ENCODE measurements around the gene APOL2. TPM values are rescaled to one million over a fixed set of nuclear protein-coding genes. Genes with fewer than 3 reads are reported as not detected.
"Not testable (repeated sequence)": the region's sequence is repeated elsewhere in the genome, so short reads cannot be mapped to it uniquely, and the experiment has no call there.

Gene APOL2
- total RNA-seq, 2 donors from 2014 or later = 64.5 to 69.5 TPM

GRCh38 chr22:36194971-36195370, 44.4 kb downstream of the APOL2 start:
- no peaks in the 10 kb centered on the region for H3K27me3 Mint-ChIP-seq (ENCODE audit: low read depth)
- peaks cover 38% of the 10 kb centered on the region for H3K4me1 Mint-ChIP-seq (ENCODE audit: low read depth)

GRCh38 chr22:36194385-36194784, 44.9 kb downstream of the APOL2 start:
- Mint-ChIP-seq H3K4me3 (no peak overlapping the region), H3K9me3 (no peaks in the 10 kb centered on the region), H3K27ac (no peak overlapping the region), H3K4me1 (ENCODE audit: low read depth) (peaks cover 38% of the 10 kb centered on the region), H3K27me3 (ENCODE audit: low read depth) (no peaks in the 10 kb centered on the region), H3K36me3 (ENCODE audit: insufficient read depth in 2 of 2) (no peaks in the 10 kb centered on the region)
- no peak for DNase-seq
- no peak for ATAC-seq (replicated peaks in 1 of 2)

More at GRCh38 chr22:36194971-36195370, 44.4 kb downstream of the APOL2 start:
- H3K9me3 Mint-ChIP-seq = no peaks in the 10 kb centered on the region
- peak; percentile 52 to 60 for ATAC-seq (replicated peaks in 1 of 2)
- H3K4me3 Mint-ChIP-seq = no peak overlapping the region
- H3K36me3 Mint-ChIP-seq (ENCODE audit: insufficient read depth in 2 of 2) = no peaks in the 10 kb centered on the region
- DNase-seq = peak; percentile 37 to 52
- H3K27ac Mint-ChIP-seq = peak overlapping the region; percentile 38

GRCh38 chr22:36193577-36193976, 45.8 kb downstream of the APOL2 start:
- Mint-ChIP-seq H3K4me3 (no peak overlapping the region), H3K36me3 (ENCODE audit: insufficient read depth in 2 of 2) (no peaks in the 10 kb centered on the region), H3K27ac (no peak overlapping the region), H3K4me1 (ENCODE audit: low read depth) (peaks cover 37% of the 10 kb centered on the region), H3K27me3 (ENCODE audit: low read depth) (no peaks in the 10 kb centered on the region), H3K9me3 (no peaks in the 10 kb centered on the region)
- DNase-seq = no peak
- ATAC-seq (replicated peaks in 1 of 2) = no peak

GRCh38 chr22:36193171-36193570, 46.2 kb downstream of the APOL2 start:
- Mint-ChIP-seq H3K36me3 (ENCODE audit: insufficient read depth in 2 of 2) (no peaks in the 10 kb centered on the region), H3K27ac (no peak overlapping the region)
- no peak for DNase-seq

GRCh38 chr22:36192542-36192941, 46.8 kb downstream of the APOL2 start:
- no peak for ATAC-seq (replicated peaks in 1 of 2)
- H3K36me3 Mint-ChIP-seq (ENCODE audit: insufficient read depth in 2 of 2) = no peaks in the 10 kb centered on the region

More at GRCh38 chr22:36193171-36193570, 46.2 kb downstream of the APOL2 start:
- Mint-ChIP-seq H3K4me1 (ENCODE audit: low read depth) (peaks cover 33% of the 10 kb centered on the region), H3K4me3 (no peak overlapping the region), H3K9me3 (no peaks in the 10 kb centered on the region), H3K27me3 (ENCODE audit: low read depth) (no peaks in the 10 kb centered on the region)
- ATAC-seq (replicated peaks in 1 of 2) = no peak

GRCh38 chr22:36191106-36191836, 48.1 kb downstream of the APOL2 start:
- H3K36me3 Mint-ChIP-seq (ENCODE audit: insufficient read depth in 2 of 2) = no peaks in the 10 kb centered on the region
- H3K4me1 Mint-ChIP-seq (ENCODE audit: low read depth) = peaks cover 15% of the 10 kb centered on the region
- no peak overlapping the region for H3K27ac Mint-ChIP-seq
- no peaks in the 10 kb centered on the region for H3K9me3 Mint-ChIP-seq
- no peak overlapping the region for H3K4me3 Mint-ChIP-seq
- H3K27me3 Mint-ChIP-seq (ENCODE audit: low read depth) = no peaks in the 10 kb centered on the region
- no peak for ATAC-seq (replicated peaks in 1 of 2)
- no peak for DNase-seq

More at GRCh38 chr22:36192542-36192941, 46.8 kb downstream of the APOL2 start:
- H3K4me1 Mint-ChIP-seq (ENCODE audit: low read depth) = peaks cover 27% of the 10 kb centered on the region
- H3K4me3 Mint-ChIP-seq = no peak overlapping the region
- no peak for DNase-seq
- H3K27me3 Mint-ChIP-seq (ENCODE audit: low read depth) = no peaks in the 10 kb centered on the region
- no peaks in the 10 kb centered on the region for H3K9me3 Mint-ChIP-seq
- no peak overlapping the region for H3K27ac Mint-ChIP-seq

- not testable (repeated sequence) for H3K27me3 Mint-ChIP-seq (ENCODE audit: low read depth); ATAC-seq (replicated peaks in 1 of 2); H3K36me3 Mint-ChIP-seq (ENCODE audit: insufficient read depth in 2 of 2); H3K27ac Mint-ChIP-seq; H3K4me3 Mint-ChIP-seq; H3K4me1 Mint-ChIP-seq (ENCODE audit: low read depth); H3K9me3 Mint-ChIP-seq; DNase-seq
These were observed 51.5 kb downstream of the APOL2 start for GRCh38 chr22:36187862-36188261.

GRCh38 chr22:36185828-36186624, 53.3 kb downstream of the APOL2 start:
- no peaks in the 10 kb centered on the region for H3K36me3 Mint-ChIP-seq (ENCODE audit: insufficient read depth in 2 of 2)
- H3K27ac Mint-ChIP-seq = no peak overlapping the region
- H3K4me1 Mint-ChIP-seq (ENCODE audit: low read depth) = no peaks in the 10 kb centered on the region
- no peaks in the 10 kb centered on the region for H3K9me3 Mint-ChIP-seq
- no peak for ATAC-seq (replicated peaks in 1 of 2)
- H3K27me3 Mint-ChIP-seq (ENCODE audit: low read depth) = peaks cover 6% of the 10 kb centered on the region
- no peak for DNase-seq
- no peak overlapping the region for H3K4me3 Mint-ChIP-seq

GRCh38 chr22:36184433-36185025, 54.8 kb downstream of the APOL2 start:
- H3K4me3 Mint-ChIP-seq = no peak overlapping the region
- no peaks in the 10 kb centered on the region for H3K9me3 Mint-ChIP-seq
- H3K36me3 Mint-ChIP-seq (ENCODE audit: insufficient read depth in 2 of 2) = no peaks in the 10 kb centered on the region
- H3K4me1 Mint-ChIP-seq (ENCODE audit: low read depth) = no peaks in the 10 kb centered on the region
- no peak for DNase-seq
- peaks cover 6% of the 10 kb centered on the region for H3K27me3 Mint-ChIP-seq (ENCODE audit: low read depth)
- ATAC-seq (replicated peaks in 1 of 2) = no peak
- no peak overlapping the region for H3K27ac Mint-ChIP-seq

GRCh38 chr22:36183446-36183845, 55.9 kb downstream of the APOL2 start:
- Mint-ChIP-seq H3K27ac (no peak overlapping the region), H3K4me1 (ENCODE audit: low read depth) (no peaks in the 10 kb centered on the region), H3K36me3 (ENCODE audit: insufficient read depth in 2 of 2) (no peaks in the 10 kb centered on the region), H3K4me3 (no peak overlapping the region), H3K9me3 (no peaks in the 10 kb centered on the region), H3K27me3 (ENCODE audit: low read depth) (peaks cover 6% of the 10 kb centered on the region)
- ATAC-seq (replicated peaks in 1 of 2) (no peak), DNase-seq (no peak)

- Mint-ChIP-seq H3K27me3 (ENCODE audit: low read depth) (peaks cover 6% of the 10 kb centered on the region), H3K4me1 (ENCODE audit: low read depth) (no peaks in the 10 kb centered on the region), H3K36me3 (ENCODE audit: insufficient read depth in 2 of 2) (no peaks in the 10 kb centered on the region), H3K9me3 (no peaks in the 10 kb centered on the region), H3K27ac (no peak overlapping the region), H3K4me3 (no peak overlapping the region)
- no peak for ATAC-seq (replicated peaks in 1 of 2)
- no peak for DNase-seq
These were observed 56.5 kb downstream of the APOL2 start for GRCh38 chr22:36182857-36183256.

GRCh38 chr22:36182056-36182455, 57.3 kb downstream of the APOL2 start:
- Mint-ChIP-seq H3K27me3 (ENCODE audit: low read depth) (peaks cover 6% of the 10 kb centered on the region), H3K4me1 (ENCODE audit: low read depth) (no peaks in the 10 kb centered on the region), H3K4me3 (no peak overlapping the region), H3K9me3 (peaks cover 0 to under 1% of the 10 kb centered on the region in 2 donors), H3K27ac (no peak overlapping the region), H3K36me3 (ENCODE audit: insufficient read depth in 2 of 2) (peaks cover 2 to 3% of the 10 kb centered on the region in 2 donors)
- DNase-seq (no peak), ATAC-seq (replicated peaks in 1 of 2) (no peak)

GRCh38 chr22:36180928-36181327, 58.4 kb downstream of the APOL2 start:
- peaks cover 0 to 3% of the 10 kb centered on the region in 2 donors for H3K9me3 Mint-ChIP-seq
- ATAC-seq (replicated peaks in 1 of 2) (no peak), DNase-seq (no peak)
- no peak overlapping the region for H3K27ac Mint-ChIP-seq
- no peak overlapping the region for H3K4me3 Mint-ChIP-seq
- H3K36me3 Mint-ChIP-seq (ENCODE audit: insufficient read depth in 2 of 2) = peaks cover 2 to 5% of the 10 kb centered on the region in 2 donors
- H3K27me3 Mint-ChIP-seq (ENCODE audit: low read depth) = peaks cover 6% of the 10 kb centered on the region
- H3K4me1 Mint-ChIP-seq (ENCODE audit: low read depth) = no peaks in the 10 kb centered on the region

Measured in activated T-cell treated with anti-CD3 and anti-CD28 coated beads, Interleukin-2, amount 50 U/mL, for 72 hours (primary cell).